MM.1S (cell line): Measurements from ENCODE around the gene KCTD15.

Experiments used
- CTCF ChIP-seq: fragments of 300-600 bp; sonication (generic); IDR thresholded peaks from 2 replicates; pipeline ENCODE4 v1.5.1; 2016; ENCODE audit warnings: antibody characterized with exemption, low read length, mixed read lengths
- EZH2 ChIP-seq: fragments of 300-600 bp; sonication (generic); optimal IDR thresholded peaks from 2 replicates; pipeline ENCODE3; 2017; ENCODE audit warnings: low read depth, mild to moderate bottlenecking, antibody characterized with exemption, low read length, mixed read lengths
- EZH2phosphoT487 ChIP-seq: fragments of 300-600 bp; sonication (generic); IDR thresholded peaks from 2 replicates; pipeline ENCODE4 v1.6.1; 2018; ENCODE audit warnings: antibody characterized with exemption, low read length

GRCh38 chr19:33752018-33752800, 44.5 kb upstream of the KCTD15 start:
- TF ChIP-seq EZH2 (no peak), CTCF (no peak), EZH2phosphoT487 (no peak)
